Measurements from ENCODE around the gene CCT8. TPM values are rescaled to one million over a fixed set of nuclear protein-coding genes. Genes with fewer than 3 reads are reported as not detected.

Gene CCT8, protein sequence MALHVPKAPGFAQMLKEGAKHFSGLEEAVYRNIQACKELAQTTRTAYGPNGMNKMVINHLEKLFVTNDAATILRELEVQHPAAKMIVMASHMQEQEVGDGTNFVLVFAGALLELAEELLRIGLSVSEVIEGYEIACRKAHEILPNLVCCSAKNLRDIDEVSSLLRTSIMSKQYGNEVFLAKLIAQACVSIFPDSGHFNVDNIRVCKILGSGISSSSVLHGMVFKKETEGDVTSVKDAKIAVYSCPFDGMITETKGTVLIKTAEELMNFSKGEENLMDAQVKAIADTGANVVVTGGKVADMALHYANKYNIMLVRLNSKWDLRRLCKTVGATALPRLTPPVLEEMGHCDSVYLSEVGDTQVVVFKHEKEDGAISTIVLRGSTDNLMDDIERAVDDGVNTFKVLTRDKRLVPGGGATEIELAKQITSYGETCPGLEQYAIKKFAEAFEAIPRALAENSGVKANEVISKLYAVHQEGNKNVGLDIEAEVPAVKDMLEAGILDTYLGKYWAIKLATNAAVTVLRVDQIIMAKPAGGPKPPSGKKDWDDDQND
- total RNA-seq (100 to 1,000 TPM in 2 of 5 donors, 10 to 100 TPM in 3; 40.8 to 153 (median 94.9) TPM), polyA plus RNA-seq (100 to 1,000 TPM in 2 of 3 donors, 10 to 100 TPM in 1; 93.0 to 128 (median 123) TPM)
- long read RNA-seq, donor 1, transcript CCT8-201 (15 exons, 2,005 nt) = major isoform, 12 of 13 reads
- long read RNA-seq, donor 1, partial matches to known transcripts = 0 of 13 reads
- long read RNA-seq, donor 1, other reads (novel, unspliced or antisense) = 0 of 13 reads
- long read RNA-seq, donor 2, transcript CCT8-201 (15 exons, 2,005 nt) = major isoform, 21 of 42 reads
- long read RNA-seq, donor 2, partial matches to known transcripts = 19 of 42 reads
- long read RNA-seq, donor 2, other reads (novel, unspliced or antisense) = 0 of 42 reads
- long read RNA-seq, donor 3, transcript CCT8-201 (15 exons, 2,005 nt) = major isoform, 17 of 52 reads
- long read RNA-seq, donor 3, partial matches to known transcripts = 30 of 52 reads
- long read RNA-seq, donor 3, other reads (novel, unspliced or antisense) = 0 of 52 reads
- long read RNA-seq, donor 4, transcript CCT8-201 (15 exons, 2,005 nt) = major isoform, 5 of 5 reads
- long read RNA-seq, donor 4, partial matches to known transcripts = 0 of 5 reads
- long read RNA-seq, donor 4, other reads (novel, unspliced or antisense) = 0 of 5 reads
- long read RNA-seq, donor 5, transcript CCT8-201 (15 exons, 2,005 nt) = major isoform, 25 of 41 reads
- long read RNA-seq, donor 5, partial matches to known transcripts = 14 of 41 reads
- long read RNA-seq, donor 5, other reads (novel, unspliced or antisense) = 0 of 41 reads
- long read RNA-seq, donor 6, transcript CCT8-201 (15 exons, 2,005 nt) = major isoform, 93 of 146 reads
- long read RNA-seq, donor 6, partial matches to known transcripts = 41 of 146 reads
- long read RNA-seq, donor 6, other reads (novel, unspliced or antisense) = 7 of 146 reads
- long read RNA-seq, donor 7, transcript CCT8-201 (15 exons, 2,005 nt) = major isoform, 26 of 48 reads
- long read RNA-seq, donor 7, partial matches to known transcripts = 15 of 48 reads
- long read RNA-seq, donor 7, other reads (novel, unspliced or antisense) = 6 of 48 reads
- long read RNA-seq, donor 8, transcript CCT8-201 (15 exons, 2,005 nt) = major isoform, 34 of 97 reads
- long read RNA-seq, donor 8, partial matches to known transcripts = 52 of 97 reads
- long read RNA-seq, donor 8, other reads (novel, unspliced or antisense) = 6 of 97 reads
- long read RNA-seq, donor 9, transcript CCT8-201 (15 exons, 2,005 nt) = major isoform, 20 of 89 reads
- long read RNA-seq, donor 9, partial matches to known transcripts = 67 of 89 reads
- long read RNA-seq, donor 9, other reads (novel, unspliced or antisense) = 0 of 89 reads
- long read RNA-seq, donor 10, transcript CCT8-201 (15 exons, 2,005 nt) = major isoform, 14 of 19 reads
- long read RNA-seq, donor 10, partial matches to known transcripts = 5 of 19 reads
- long read RNA-seq, donor 10, other reads (novel, unspliced or antisense) = 0 of 19 reads

DNA sequence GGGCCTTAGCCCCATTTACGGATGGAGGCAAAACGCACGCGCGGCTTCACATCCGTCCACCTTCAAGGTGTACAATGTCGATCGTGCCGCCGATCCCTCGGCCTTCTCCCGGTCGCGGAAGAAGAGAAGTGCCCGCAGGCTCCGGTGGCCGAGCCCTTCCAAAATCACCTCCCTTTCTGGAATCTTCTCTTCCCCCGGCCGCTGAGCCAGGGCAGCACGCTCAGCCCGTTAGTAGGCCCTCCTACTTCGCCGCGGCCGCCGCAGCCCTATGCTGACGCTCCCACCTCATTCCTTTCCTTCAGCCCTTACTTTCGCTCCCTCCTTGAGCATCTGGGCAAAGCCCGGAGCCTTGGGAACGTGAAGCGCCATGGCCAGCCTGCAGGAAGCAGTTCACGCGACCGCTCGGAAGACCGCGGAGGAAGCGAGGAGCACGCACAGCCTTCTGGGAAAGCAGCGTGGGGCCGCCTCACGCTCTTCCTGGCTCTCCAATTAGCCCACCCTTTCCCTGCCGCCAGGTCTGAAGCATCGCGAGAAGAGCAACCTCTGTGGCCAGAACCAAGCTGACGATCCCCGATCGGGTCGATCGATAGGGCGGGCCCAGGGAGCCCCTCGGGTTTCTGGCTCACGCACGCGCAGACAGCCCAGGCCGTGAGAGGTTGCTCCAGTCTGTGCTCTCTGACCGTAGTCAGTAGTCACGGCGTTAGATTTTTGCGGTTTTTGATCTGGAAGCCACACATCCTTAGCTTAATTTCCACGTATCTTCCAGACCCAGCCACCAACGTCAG lies at the start of gene CCT8:
CCT8 (minus strand) TSS at position 427 of the 785 bp plus-strand sequence; CDS start at position 369, 58 bp downstream.
- Histone ChIP-seq H3K27ac (peak within 1 kb of the TSS; percentile 89 to 94 (median 91)), H3K4me1 (peaks cover 18 to 54% (median 32%) of the 10 kb centered on the region in 4 donors), H3K36me3 (peaks cover 0 to 19% (median 15%) of the 10 kb centered on the region in 4 donors), H3K27me3 (no peaks in the 10 kb centered on the region), H3K9me3 (no peaks in the 10 kb centered on the region), H3K4me3 (peak within 1 kb of the TSS; percentile 79 to 97 (median 86))
- intact Hi-C loops (cut with DNase I; ENCODE audit: low total_unique reads) = no loop called here
- peak; percentile 98 to 100 for DNase-seq
- 0% methylated on average over 59 to 62 of the region's 62 CpGs for WGBS, 5 donors
- TF ChIP-seq, protein P1, sequence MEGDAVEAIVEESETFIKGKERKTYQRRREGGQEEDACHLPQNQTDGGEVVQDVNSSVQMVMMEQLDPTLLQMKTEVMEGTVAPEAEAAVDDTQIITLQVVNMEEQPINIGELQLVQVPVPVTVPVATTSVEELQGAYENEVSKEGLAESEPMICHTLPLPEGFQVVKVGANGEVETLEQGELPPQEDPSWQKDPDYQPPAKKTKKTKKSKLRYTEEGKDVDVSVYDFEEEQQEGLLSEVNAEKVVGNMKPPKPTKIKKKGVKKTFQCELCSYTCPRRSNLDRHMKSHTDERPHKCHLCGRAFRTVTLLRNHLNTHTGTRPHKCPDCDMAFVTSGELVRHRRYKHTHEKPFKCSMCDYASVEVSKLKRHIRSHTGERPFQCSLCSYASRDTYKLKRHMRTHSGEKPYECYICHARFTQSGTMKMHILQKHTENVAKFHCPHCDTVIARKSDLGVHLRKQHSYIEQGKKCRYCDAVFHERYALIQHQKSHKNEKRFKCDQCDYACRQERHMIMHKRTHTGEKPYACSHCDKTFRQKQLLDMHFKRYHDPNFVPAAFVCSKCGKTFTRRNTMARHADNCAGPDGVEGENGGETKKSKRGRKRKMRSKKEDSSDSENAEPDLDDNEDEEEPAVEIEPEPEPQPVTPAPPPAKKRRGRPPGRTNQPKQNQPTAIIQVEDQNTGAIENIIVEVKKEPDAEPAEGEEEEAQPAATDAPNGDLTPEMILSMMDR (IDR thresholded peaks at IDR 0.05) = peak in 1 of 7 experiments; percentile 28
- TF ChIP-seq POLR2AphosphoS5 (IDR thresholded peaks at IDR 0.05) (peak; percentile 92 to 98 (median 98)), EP300 (IDR thresholded peaks at IDR 0.05) (no peak), POLR2A (IDR thresholded peaks at IDR 0.05) (peak in 2 of 4 donors; percentile 48 to 52)

DNA sequence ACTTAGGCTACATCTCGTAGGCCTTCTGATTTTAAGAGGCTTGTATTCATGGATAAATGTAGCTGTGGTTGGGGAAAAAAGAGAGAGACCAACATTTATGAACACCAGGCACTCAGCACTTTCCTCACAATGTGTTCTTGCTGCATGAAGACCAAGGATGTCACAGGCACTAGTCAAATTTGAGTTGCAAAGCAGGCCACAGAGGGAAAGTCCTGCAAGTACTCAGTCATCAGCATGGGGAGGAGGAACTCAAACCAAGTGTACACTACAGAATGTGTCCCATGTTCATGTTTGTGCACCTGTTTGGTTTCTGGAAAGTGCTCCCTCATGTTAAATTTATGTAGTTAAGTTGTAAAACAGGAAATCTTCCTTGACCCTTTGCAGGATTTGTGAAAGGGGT lies 48.3 kb upstream of the CCT8 start:
- WGBS, 5 donors = 77 to 100% (median 90%) methylated on average over 1 of the region's 1 CpG
- no peak overlapping the region for H3K4me3 ChIP-seq
- H3K27me3 ChIP-seq = no peaks in the 10 kb centered on the region
- no peaks in the 10 kb centered on the region for H3K9me3 ChIP-seq
- H3K36me3 ChIP-seq = no peaks in the 10 kb centered on the region
- no peak overlapping the region for H3K27ac ChIP-seq
- DNase-seq = no peak
- intact Hi-C loops (cut with DNase I; ENCODE audit: low total_unique reads) = no loop called here
- no peak for TF ChIP-seq POLR2AphosphoS5 (IDR thresholded peaks at IDR 0.05)
- no peak for TF ChIP-seq POLR2A (IDR thresholded peaks at IDR 0.05)
- TF ChIP-seq, protein P1 (IDR thresholded peaks at IDR 0.05) = no peak
- TF ChIP-seq EP300 (IDR thresholded peaks at IDR 0.05) = no peak
- H3K4me1 ChIP-seq = no peaks in the 10 kb centered on the region

DNA sequence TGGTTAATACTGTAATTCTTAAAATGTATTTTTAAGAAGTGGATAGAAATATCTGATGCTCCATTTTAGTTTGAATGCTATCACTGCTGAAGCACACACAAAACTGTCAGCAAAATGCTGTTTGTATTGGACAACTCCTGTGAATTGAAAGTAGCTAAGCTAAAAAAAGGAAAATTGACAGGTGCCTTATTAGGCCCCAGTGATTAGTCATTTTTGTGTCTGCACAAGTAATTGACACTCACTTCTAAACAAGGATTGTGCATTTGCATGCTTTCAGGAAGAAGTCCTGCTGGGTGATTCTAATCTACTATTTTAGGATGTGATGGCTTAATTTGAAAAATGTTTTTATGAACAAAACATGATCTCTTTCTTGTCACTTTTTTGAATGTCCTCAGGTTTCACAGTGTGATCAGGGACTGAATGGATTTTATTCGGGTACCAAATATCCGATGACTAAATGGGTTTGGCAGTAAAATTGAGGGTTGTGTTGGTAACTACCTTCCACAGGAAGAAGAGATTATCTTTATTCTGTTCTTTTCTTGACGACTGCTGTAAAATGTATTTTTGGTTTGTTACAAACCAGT lies 44.0 kb upstream of the CCT8 start:
- WGBS, 5 donors = 80 to 90% (median 87%) methylated on average over 3 of the region's 3 CpGs
- no peak overlapping the region for H3K27ac ChIP-seq
- TF ChIP-seq, protein P1 (IDR thresholded peaks at IDR 0.05) = no peak
- TF ChIP-seq POLR2AphosphoS5 (IDR thresholded peaks at IDR 0.05) = no peak
- no peak for TF ChIP-seq POLR2A (IDR thresholded peaks at IDR 0.05)
- TF ChIP-seq EP300 (IDR thresholded peaks at IDR 0.05) = no peak
- no peaks in the 10 kb centered on the region for H3K4me1 ChIP-seq
- H3K4me3 ChIP-seq = no peak overlapping the region
- no peaks in the 10 kb centered on the region for H3K9me3 ChIP-seq
- DNase-seq = no peak
- no peaks in the 10 kb centered on the region for H3K27me3 ChIP-seq
- intact Hi-C loops (cut with DNase I; ENCODE audit: low total_unique reads) = no loop called here
- no peaks in the 10 kb centered on the region for H3K36me3 ChIP-seq
